ENCODE results near the gene TDP2. TPM values are rescaled to one million over a fixed set of nuclear protein-coding genes. Genes with fewer than 3 reads are reported as not detected.
"Not testable (repeated sequence)": the region's sequence is repeated elsewhere in the genome, so short reads cannot be mapped to it uniquely, and the experiment has no call there.

TDP2 gene
- total RNA-seq, 4 donors from 2014 or later = 69.3 to 403 (median 279) TPM

GRCh38 chr6:24702720-24703282, 36.1 kb upstream of the TDP2 start:
- no peak overlapping the region for H3K27ac ChIP-seq
- no peaks in the 10 kb centered on the region for H3K4me1 ChIP-seq
- peaks cover 0 to 66% (median 0%) of the 10 kb centered on the region in 3 donors for H3K36me3 ChIP-seq
- H3K9me3 ChIP-seq = no peaks in the 10 kb centered on the region
- no peaks in the 10 kb centered on the region for H3K27me3 ChIP-seq
- DNase-seq = no peak
- no peak overlapping the region for H3K4me3 ChIP-seq
- TF ChIP-seq CTCF (IDR thresholded peaks at IDR 0.05) = no peak
- no peak for TF ChIP-seq POLR2A (IDR thresholded peaks at IDR 0.05)

DNA sequence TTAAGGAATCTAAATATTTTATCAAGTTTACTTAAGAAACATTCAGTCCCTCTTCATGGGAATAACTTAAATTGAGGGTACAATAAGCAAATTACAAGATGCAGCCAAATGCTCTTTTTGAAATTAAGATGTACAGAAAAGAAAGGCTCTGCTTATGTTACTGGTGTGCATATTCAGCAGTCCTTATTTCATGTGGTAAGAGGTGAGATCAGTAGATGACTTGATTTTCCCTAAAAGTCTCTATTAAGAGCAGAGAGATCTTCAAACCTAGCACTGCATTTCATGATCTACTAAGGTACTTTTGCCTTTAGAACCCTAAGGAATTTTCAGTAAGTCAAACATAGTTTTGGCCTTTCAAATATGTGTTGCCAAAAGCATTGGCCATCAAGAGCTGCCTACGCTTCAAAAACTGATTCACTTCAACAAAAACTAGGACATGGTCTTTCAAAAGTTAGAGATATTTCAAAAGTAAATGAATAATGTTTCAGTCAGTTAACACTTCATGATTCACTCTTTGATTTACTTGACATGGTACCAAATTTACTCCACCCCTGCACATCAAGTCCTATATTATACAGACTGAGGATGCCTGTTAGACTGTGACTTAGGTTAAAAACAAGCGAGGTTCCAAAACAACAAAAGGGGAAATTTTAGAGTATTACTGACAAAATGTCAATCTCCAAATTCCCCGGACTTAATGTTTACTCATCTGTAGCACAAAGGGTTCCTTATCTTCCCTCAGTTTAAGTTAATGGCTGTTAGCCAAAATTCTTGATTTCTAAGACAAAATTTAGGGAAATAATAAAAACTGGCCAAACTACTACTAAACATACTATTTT, 33.0 kb upstream of the TDP2 start:
- no peak for DNase-seq
- Histone ChIP-seq H3K36me3 (peaks cover 0 to 36% (median 0%) of the 10 kb centered on the region in 3 donors), H3K9me3 (no peaks in the 10 kb centered on the region), H3K4me3 (no peak overlapping the region), H3K4me1 (no peaks in the 10 kb centered on the region), H3K27me3 (no peaks in the 10 kb centered on the region), H3K27ac (no peak overlapping the region)
- TF ChIP-seq POLR2A (IDR thresholded peaks at IDR 0.05) (no peak), CTCF (IDR thresholded peaks at IDR 0.05) (no peak)

DNA sequence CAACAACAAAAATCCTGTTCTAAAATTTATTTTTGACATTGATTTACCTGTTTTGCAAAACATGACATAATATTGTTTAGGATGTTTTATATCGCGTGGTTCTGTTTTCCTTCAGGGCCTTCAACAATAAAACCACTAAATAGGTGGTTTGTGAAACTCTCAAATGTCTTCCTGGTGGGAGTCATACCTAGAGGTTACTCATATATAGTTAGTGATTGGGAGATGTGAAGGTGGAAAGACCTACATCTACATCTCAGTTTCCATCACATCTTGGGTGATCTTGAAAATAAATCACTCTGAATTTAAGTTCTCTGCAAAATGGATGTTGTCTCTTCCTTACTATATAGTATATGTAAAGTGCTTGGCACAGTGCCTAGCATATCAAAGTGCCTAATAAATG, 29.4 kb upstream of the TDP2 start:
- TF ChIP-seq CTCF (IDR thresholded peaks at IDR 0.05) (no peak), POLR2A (IDR thresholded peaks at IDR 0.05) (no peak)
- H3K9me3 ChIP-seq = no peaks in the 10 kb centered on the region
- H3K4me3 ChIP-seq = no peak overlapping the region
- H3K4me1 ChIP-seq = no peaks in the 10 kb centered on the region
- no peak overlapping the region for H3K27ac ChIP-seq
- no peaks in the 10 kb centered on the region for H3K27me3 ChIP-seq
- no peak for DNase-seq
- H3K36me3 ChIP-seq = no peaks in the 10 kb centered on the region

DNA sequence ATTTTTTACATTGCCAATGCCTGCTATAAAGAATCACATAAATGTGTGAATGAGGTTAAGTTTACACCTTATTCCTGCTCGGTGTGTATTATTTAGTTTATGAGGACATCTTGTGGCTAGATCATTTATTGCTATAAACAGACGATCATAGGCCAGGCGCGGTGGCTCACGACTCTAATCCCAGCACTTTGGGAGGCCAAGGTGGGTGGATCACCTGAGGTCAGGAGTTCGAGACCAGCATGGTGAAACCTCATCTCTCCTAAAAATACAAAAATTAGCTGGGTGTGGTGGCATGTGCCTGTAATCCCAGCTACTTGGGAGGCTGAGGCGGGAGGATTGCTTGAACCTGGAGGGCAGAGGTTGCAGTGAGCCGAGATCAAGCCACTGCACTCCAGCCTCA, 28.9 kb upstream of the TDP2 start:
- H3K4me1 ChIP-seq, H3K4me3 ChIP-seq, H3K27ac ChIP-seq, H3K27me3 ChIP-seq, H3K9me3 ChIP-seq, H3K36me3 ChIP-seq: not testable (repeated sequence)
- peak; percentile 19 to 87 (median 63) for TF ChIP-seq CTCF (IDR thresholded peaks at IDR 0.05)
- DNase-seq = peak in 1 of 3 donors; percentile 55

DNA sequence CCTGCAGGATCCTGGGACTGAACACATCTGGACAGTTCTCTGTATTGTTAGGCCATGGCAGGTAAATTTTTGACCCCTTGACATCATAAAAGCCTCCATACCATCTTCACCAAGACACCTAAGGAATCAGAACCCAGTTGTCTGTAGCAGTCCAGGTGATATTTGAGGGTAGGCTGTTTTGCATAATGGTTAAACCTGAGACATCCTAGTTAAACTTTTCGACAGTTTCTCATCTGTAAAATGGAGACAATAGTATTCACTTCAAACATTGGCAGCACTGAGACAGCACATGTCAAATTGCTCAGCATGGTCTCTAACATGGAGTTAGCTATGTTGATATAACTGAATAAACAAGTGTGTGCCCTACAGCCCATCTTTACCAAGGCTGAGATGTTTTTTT, 27.5 kb upstream of the TDP2 start:
- TF ChIP-seq CTCF (IDR thresholded peaks at IDR 0.05) (no peak), POLR2A (IDR thresholded peaks at IDR 0.05) (no peak)
- no peak overlapping the region for H3K4me3 ChIP-seq
- no peaks in the 10 kb centered on the region for H3K27me3 ChIP-seq
- H3K36me3 ChIP-seq = no peaks in the 10 kb centered on the region
- no peaks in the 10 kb centered on the region for H3K4me1 ChIP-seq
- DNase-seq = no peak
- no peaks in the 10 kb centered on the region for H3K9me3 ChIP-seq
- H3K27ac ChIP-seq = no peak overlapping the region
